IPS-20b (cell line): ENCODE measurements around the gene RASGEF1C.
A peak's percentile ranks its signal among the peaks of the same experiment; 100 is the strongest.

Experiments used
- H3K27ac ChIP-seq: one replicate; pipeline ENCODE4 v1.5.1; 2013; ENCODE audit warnings: low read length
- H3K27me3 ChIP-seq: 2 replicates; pipeline ENCODE4 v1.6.1; 2013; ENCODE audit warnings: mild to moderate bottlenecking, low read length, inconsistent platforms; ENCODE audit not compliant: insufficient read depth
- H3K36me3 ChIP-seq: 2 replicates; pipeline ENCODE4 v1.6.1; 2013; ENCODE audit warnings: low read depth, mild to moderate bottlenecking, inconsistent platforms, low read length, moderate library complexity; ENCODE audit not compliant: insufficient read depth
- H3K4me1 ChIP-seq: 2 replicates; pipeline ENCODE4 v1.6.1; 2013; ENCODE audit warnings: mild to moderate bottlenecking, control low read depth, inconsistent platforms, low read length, moderate library complexity; ENCODE audit not compliant: insufficient read depth
- H3K4me3 ChIP-seq: 2 replicates; pipeline ENCODE4 v1.5.1; 2013; ENCODE audit warnings: mild to moderate bottlenecking, low read length, inconsistent platforms
- H3K9ac ChIP-seq: 2 replicates; pipeline ENCODE4 v1.6.1; 2013; ENCODE audit warnings: low read depth, mild to moderate bottlenecking, inconsistent platforms, low read length, moderate library complexity
- H3K9me3 ChIP-seq: 2 replicates; pipeline ENCODE4 v1.6.1; 2013; ENCODE audit warnings: mild to moderate bottlenecking, low read depth, low read length, inconsistent platforms; ENCODE audit not compliant: insufficient read depth

The RASGEF1C gene

GRCh38 chr5:180074462-180074861 lies 134.5 kb downstream of the RASGEF1C start:
- peaks cover 42% of the 10 kb centered on the region for H3K27me3 ChIP-seq
- H3K4me3 ChIP-seq = no peak overlapping the region
- H3K27ac ChIP-seq = no peak overlapping the region
- H3K36me3 ChIP-seq = no peaks in the 10 kb centered on the region
- H3K9me3 ChIP-seq = peaks cover 9% of the 10 kb centered on the region
- H3K4me1 ChIP-seq = peaks cover 9% of the 10 kb centered on the region
- no peak overlapping the region for H3K9ac ChIP-seq

- Histone ChIP-seq H3K4me3 (no peak overlapping the region), H3K4me1 (peaks cover 27% of the 10 kb centered on the region), H3K9ac (no peak overlapping the region), H3K9me3 (peaks cover 9% of the 10 kb centered on the region), H3K27me3 (peaks cover 45% of the 10 kb centered on the region), H3K27ac (no peak overlapping the region), H3K36me3 (no peaks in the 10 kb centered on the region)
Observed at GRCh38 chr5:180072556-180072955, 136.5 kb downstream of the RASGEF1C start.

GRCh38 chr5:180072256-180072548 lies 136.8 kb downstream of the RASGEF1C start:
- no peak overlapping the region for H3K9ac ChIP-seq
- H3K4me1 ChIP-seq = peaks cover 30% of the 10 kb centered on the region
- H3K36me3 ChIP-seq = no peaks in the 10 kb centered on the region
- H3K27me3 ChIP-seq = peaks cover 45% of the 10 kb centered on the region
- no peak overlapping the region for H3K27ac ChIP-seq
- no peak overlapping the region; the same call in 1 of the 2 replicates for H3K4me3 ChIP-seq
- peaks cover 9% of the 10 kb centered on the region for H3K9me3 ChIP-seq

GRCh38 chr5:180071531-180072255 lies 137.3 kb downstream of the RASGEF1C start, which contains the start of gene RNF130:
Gene RNF130, minus strand, starts transcription at chr5:180071759. Its CDS starts 57 bp downstream, at chr5:180071702.
- Histone ChIP-seq H3K4me3 (peak within 1 kb of the TSS; percentile 86), H3K27ac (no peak within 1 kb of the TSS)

GRCh38 chr5:180070756-180071530 lies 138.1 kb downstream of the RASGEF1C start:
- peak overlapping the region; percentile 83 for H3K9ac ChIP-seq
- no peaks in the 10 kb centered on the region for H3K36me3 ChIP-seq
- peaks cover 31% of the 10 kb centered on the region for H3K4me1 ChIP-seq
- H3K4me3 ChIP-seq = peak overlapping the region; percentile 86
- H3K9me3 ChIP-seq = peaks cover 9% of the 10 kb centered on the region
- H3K27me3 ChIP-seq = peaks cover 45% of the 10 kb centered on the region
- no peak overlapping the region for H3K27ac ChIP-seq

More at GRCh38 chr5:180071531-180072255, 137.3 kb downstream of the RASGEF1C start, which contains the start of gene RNF130:
- H3K4me1 ChIP-seq = peaks cover 31% of the 10 kb centered on the region
- H3K9me3 ChIP-seq = peaks cover 9% of the 10 kb centered on the region
- H3K9ac ChIP-seq = peak within 1 kb of the TSS; percentile 83
- peaks cover 45% of the 10 kb centered on the region for H3K27me3 ChIP-seq
- no peaks in the 10 kb centered on the region for H3K36me3 ChIP-seq

GRCh38 chr5:180069589-180070247 lies 139.3 kb downstream of the RASGEF1C start:
- peak overlapping the region; percentile 83; the same call in 1 of the 2 replicates for H3K9ac ChIP-seq
- H3K4me3 ChIP-seq = peak overlapping the region; percentile 86

GRCh38 chr5:180068519-180069090 lies 140.4 kb downstream of the RASGEF1C start:
- H3K36me3 ChIP-seq = no peaks in the 10 kb centered on the region
- H3K27me3 ChIP-seq = peaks cover 33% of the 10 kb centered on the region
- H3K4me3 ChIP-seq = peak overlapping the region; percentile 86
- H3K27ac ChIP-seq = no peak overlapping the region
- H3K9me3 ChIP-seq = peaks cover 9% of the 10 kb centered on the region
- peaks cover 35% of the 10 kb centered on the region for H3K4me1 ChIP-seq
- peak overlapping the region; percentile 52; the same call in 1 of the 2 replicates for H3K9ac ChIP-seq

More at GRCh38 chr5:180069589-180070247, 139.3 kb downstream of the RASGEF1C start:
- H3K9me3 ChIP-seq = peaks cover 9% of the 10 kb centered on the region
- peaks cover 32% of the 10 kb centered on the region for H3K4me1 ChIP-seq
- no peak overlapping the region for H3K27ac ChIP-seq
- no peaks in the 10 kb centered on the region for H3K36me3 ChIP-seq
- peaks cover 45% of the 10 kb centered on the region for H3K27me3 ChIP-seq

- peak overlapping the region; percentile 86 for H3K4me3 ChIP-seq
Observed at GRCh38 chr5:180067986-180068385, 141.0 kb downstream of the RASGEF1C start.

GRCh38 chr5:180060192-180060591 lies 148.8 kb downstream of the RASGEF1C start:
- no peak overlapping the region for H3K4me3 ChIP-seq
- H3K27ac ChIP-seq = no peak overlapping the region
- H3K27me3 ChIP-seq = no peaks in the 10 kb centered on the region
- no peaks in the 10 kb centered on the region for H3K36me3 ChIP-seq
- peaks cover 40% of the 10 kb centered on the region for H3K4me1 ChIP-seq
- no peaks in the 10 kb centered on the region for H3K9me3 ChIP-seq
- no peak overlapping the region for H3K9ac ChIP-seq

More at GRCh38 chr5:180067986-180068385, 141.0 kb downstream of the RASGEF1C start:
- peak overlapping the region; percentile 52; the same call in 1 of the 2 replicates for H3K9ac ChIP-seq
- H3K4me1 ChIP-seq = peaks cover 35% of the 10 kb centered on the region
- peaks cover 9% of the 10 kb centered on the region for H3K9me3 ChIP-seq
- no peak overlapping the region for H3K27ac ChIP-seq
- no peaks in the 10 kb centered on the region for H3K36me3 ChIP-seq
- peaks cover 27% of the 10 kb centered on the region for H3K27me3 ChIP-seq

- no peak overlapping the region for H3K9ac ChIP-seq
- peaks cover 43% of the 10 kb centered on the region for H3K4me1 ChIP-seq
- no peaks in the 10 kb centered on the region for H3K27me3 ChIP-seq
- H3K9me3 ChIP-seq = no peaks in the 10 kb centered on the region
- H3K4me3 ChIP-seq = no peak overlapping the region
- no peak overlapping the region for H3K27ac ChIP-seq
- H3K36me3 ChIP-seq = no peaks in the 10 kb centered on the region
Observed at GRCh38 chr5:180059326-180059725, 149.7 kb downstream of the RASGEF1C start.

- Histone ChIP-seq H3K4me3 (no peak overlapping the region), H3K9me3 (no peaks in the 10 kb centered on the region), H3K9ac (no peak overlapping the region), H3K36me3 (no peaks in the 10 kb centered on the region), H3K27ac (no peak overlapping the region), H3K27me3 (no peaks in the 10 kb centered on the region), H3K4me1 (peaks cover 45% of the 10 kb centered on the region)
Observed at GRCh38 chr5:180056153-180056552, 152.9 kb downstream of the RASGEF1C start.
